ENCODE measurements around the gene TOMM40.
A peak's percentile ranks its signal among the peaks of the same experiment; 100 is the strongest.
"Not testable (repeated sequence)": the region's sequence is repeated elsewhere in the genome, so short reads cannot be mapped to it uniquely, and the experiment has no call there.

TOMM40 gene

DNA sequence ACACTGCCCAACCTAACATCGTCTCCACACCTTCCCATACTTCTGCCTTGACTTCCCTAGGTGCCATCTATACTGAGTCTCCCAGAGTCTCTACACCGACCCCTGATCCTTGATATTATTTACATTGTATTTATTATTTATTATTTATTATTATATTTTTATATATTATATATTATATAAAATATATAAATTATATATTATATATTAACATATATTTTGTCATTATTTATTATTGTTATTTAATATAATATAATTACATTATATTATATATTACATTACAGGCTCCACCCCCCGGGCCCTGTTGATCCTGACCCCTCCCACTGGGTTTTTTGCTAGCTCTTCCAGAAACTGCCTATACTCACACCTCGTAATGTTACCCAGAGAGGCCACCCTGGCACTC, 18.4 kb upstream of the TOMM40 start:
- no peak for DNase-seq

DNA sequence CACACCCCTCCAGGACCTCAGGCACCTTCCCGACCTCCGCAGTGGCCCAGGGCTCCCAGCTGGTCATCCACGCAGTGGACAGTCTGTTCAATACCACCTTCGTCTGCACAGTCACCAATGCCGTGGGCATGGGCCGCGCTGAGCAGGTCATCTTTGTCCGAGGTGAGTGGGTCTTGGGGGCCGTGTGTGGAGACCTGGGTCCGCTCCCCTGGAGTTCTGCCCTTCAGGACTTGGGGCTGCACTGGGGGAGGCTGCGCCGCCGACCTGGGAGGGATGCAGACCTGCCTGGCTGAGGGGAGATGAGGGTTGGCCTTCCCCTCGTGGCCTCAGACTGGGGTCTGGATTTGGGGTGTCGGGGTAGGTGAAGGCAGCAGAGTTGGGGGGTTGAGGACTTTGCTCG, 16.7 kb upstream of the TOMM40 start:
- DNase-seq, result no peak

DNA sequence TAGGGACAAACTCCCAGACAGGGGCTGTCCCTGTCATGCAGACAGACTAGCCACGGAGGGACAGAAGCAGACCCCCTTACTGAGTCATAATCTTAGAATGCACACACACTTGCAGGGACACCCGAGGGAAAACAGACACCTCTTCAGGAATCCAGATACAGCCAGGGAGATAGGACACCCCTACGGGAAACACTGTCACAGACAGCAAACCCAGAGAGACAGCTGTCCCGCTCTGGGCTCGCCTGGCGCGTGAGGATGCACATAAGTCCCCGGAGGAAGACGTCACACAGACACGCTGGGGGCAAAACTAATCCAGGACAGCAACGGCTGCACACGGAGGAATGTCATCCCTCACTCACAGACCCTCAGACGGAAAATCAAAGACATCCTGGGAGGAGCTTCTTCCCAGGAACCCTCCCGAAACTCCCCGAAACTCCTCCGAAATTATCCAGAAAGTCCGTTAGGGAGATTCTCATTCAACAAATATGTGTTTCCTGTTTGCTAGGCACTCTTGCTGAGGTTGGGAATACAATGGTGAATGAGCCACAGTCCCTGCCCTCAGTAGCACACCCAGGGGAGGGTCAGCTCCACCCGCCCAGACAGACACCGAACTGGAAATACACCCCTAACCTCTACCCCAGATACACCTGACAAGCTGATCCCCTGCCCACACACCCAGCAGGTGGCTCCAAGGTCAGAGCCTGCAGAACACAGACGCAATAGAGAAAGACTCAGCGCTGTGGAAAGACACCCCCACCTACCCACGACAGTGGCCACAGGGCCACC, 15.2 kb upstream of the TOMM40 start:
- DNase-seq, result peak; percentile 42

DNA sequence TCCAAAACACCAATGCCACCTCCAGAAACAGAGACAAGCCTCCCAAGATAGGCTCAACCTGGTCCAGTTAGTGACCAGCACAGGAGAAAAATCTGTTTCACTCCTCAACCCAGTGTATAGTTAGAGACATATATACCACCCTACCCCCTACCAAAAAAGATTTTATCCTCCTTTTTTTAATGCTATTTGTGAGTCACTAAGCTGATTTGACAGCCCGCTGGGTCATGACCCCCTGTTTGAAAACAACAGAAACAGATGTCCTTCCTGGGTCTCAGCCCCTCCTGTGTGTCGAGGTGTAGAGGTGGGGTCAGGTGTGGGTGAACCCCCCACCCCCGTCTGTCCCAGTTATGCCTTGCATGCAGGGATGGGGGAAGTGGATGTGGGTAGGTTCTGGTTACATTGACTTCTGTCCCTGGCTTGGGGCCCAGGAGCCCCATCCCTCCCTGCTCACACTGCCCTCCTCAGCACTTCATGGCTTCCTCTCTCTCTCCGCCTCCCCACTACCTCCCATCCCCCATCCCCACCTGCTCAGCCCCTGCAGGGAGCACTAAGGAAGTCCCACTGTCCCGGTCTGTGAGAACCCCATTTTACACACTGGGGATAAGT, 14.0 kb upstream of the TOMM40 start:
- no peak for DNase-seq

DNA sequence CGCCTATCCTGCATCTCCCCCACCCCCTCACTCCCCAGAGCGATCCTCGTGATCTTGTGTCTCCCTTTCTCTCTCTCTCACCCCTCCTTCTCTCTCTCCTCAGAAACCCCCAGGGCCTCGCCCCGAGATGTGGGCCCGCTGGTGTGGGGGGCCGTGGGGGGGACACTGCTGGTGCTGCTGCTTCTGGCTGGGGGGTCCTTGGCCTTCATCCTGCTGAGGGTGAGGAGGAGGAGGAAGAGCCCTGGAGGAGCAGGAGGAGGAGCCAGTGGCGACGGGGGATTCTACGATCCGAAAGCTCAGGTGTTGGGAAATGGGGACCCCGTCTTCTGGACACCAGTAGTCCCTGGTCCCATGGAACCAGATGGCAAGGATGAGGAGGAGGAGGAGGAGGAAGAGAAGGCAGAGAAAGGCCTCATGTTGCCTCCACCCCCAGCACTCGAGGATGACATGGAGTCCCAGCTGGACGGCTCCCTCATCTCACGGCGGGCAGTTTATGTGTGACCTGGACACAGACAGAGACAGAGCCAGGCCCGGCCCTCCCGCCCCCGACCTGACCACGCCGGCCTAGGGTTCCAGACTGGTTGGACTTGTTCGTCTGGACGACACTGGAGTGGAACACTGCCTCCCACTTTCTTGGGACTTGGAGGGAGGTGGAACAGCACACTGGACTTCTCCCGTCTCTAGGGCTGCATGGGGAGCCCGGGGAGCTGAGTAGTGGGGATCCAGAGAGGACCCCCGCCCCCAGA, 12.8 kb upstream of the TOMM40 start:
- DNase-seq, result no peak

DNA sequence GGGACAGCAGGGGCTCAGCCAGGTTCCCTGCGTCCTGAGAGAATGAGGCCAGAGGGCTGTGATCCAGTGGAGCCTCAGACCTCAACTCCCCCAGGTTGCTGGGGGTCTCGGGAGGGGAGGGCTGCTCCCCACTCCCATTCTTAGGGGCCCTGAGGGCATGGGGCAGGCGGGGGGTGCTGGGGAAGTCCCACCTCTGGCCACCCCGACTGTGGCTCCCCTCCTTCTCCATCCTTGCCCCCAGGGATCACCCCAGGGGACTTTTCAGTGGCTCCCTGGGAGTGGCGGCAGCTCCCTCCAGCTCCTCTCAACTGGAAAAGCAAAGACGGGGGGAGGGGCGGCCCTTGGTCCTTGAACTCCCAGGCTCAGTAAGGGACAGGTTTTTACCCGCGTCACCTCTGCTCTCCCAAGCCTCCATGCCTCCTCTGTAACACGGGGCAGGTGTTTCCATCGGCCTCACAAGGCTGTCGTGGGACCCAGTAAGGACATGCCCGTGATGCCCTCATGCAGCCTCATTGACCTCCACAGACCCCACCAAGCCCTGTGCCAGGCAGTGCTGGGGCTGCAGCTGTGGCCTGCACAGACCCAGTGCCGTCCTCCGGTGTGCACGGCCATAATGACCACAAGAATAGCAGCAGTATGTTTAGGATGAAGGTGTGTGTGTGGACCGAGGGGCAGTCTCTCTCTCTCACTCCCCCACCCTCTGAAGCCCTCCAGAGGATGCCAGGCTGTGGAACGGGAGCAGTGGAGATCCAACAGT, 11.6 kb upstream of the TOMM40 start:
- no peak for DNase-seq

DNA sequence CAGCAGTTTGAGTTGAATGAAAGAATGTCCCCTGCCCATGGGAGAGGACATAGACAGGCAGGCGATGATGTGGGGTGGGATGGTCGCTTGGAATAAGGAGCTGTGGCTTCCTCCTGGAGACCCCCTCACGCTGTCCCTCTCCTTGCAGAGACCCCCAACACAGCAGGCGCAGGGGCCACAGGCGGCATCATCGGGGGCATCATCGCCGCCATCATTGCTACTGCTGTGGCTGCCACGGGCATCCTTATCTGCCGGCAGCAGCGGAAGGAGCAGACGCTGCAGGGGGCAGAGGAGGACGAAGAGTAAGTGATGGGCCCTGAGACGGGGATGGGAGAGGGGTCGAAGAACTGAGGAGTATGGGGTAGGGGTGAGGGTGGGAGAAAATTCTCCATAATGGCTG, 9.0 kb upstream of the TOMM40 start:
- no peak for DNase-seq

DNA sequence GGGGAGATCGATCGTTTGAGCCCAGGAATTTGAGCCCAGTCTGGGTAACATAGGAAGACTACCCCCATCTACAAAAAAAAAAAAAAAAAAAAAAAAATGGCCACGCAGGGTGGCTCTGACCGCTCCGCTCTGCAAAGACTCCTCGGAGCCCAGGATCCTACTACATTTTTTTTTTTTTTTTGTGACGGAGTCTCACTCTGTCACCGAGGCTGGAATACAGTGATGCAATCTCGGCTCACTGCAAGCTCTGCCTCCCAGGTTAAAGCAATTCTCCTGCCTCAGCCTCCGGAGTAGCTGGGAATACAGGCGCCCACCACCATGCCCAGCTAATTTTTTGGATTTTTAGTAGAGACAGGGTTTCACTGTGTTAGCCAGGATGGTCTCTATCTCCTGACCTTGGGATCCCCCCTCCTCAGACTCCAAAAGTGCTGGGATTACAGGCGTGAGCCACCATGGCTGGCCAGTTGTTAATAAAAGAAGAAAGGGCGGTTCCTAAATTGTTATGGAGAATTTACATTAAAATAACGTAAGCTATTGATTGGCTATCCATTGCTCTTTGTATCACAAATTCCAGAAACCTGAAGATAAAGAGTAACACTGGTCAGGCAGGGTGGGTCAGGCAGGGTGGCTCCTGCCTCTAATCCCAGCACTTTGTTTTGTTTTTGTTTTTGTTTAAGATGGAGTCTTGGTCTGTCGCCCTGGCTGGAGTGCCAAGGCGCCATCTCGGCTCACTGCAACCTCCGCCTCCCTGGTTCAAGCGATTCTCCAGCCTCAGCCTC, 8.2 kb upstream of the TOMM40 start:
- not testable (repeated sequence) for DNase-seq

DNA sequence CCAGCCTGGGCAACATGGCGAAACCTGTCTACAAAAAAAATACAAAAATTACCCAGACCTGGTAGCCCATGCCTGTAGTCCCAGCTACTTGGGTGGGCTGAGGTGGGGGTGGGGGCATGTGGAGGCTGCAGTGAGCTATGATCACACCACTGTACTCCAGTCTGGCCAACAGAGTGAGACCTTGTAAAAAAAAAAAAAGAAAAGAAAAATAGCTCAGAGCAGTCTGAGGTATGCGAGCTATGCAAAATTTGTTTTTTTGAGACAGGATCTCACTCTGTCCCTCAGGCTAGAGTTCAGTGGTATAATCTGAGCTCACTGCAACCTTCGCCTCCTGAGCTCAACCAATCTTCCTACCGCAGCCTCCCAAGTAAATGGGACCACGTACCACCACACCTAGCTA, 7.1 kb upstream of the TOMM40 start:
- DNase-seq, result peak; percentile 17

DNA sequence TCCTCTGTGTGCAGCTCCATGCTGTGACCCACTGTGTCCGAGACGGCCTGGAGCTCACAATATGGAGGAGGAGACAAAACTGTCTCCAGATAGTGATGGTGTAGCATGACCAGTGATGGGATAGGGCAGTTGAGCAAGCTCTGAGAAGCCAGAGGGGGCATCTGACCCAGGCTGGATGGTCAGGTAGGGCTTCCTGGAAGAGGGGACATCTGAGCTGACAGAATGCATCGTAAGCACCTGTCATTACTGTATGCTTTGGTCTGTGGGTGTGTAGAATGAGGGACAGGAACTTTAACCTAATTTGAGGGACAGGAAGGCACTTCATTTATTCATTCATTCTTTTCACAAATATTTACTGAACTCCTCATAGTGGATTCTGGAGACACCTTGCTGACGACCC, 6.5 kb upstream of the TOMM40 start:
- no peak for DNase-seq

DNA sequence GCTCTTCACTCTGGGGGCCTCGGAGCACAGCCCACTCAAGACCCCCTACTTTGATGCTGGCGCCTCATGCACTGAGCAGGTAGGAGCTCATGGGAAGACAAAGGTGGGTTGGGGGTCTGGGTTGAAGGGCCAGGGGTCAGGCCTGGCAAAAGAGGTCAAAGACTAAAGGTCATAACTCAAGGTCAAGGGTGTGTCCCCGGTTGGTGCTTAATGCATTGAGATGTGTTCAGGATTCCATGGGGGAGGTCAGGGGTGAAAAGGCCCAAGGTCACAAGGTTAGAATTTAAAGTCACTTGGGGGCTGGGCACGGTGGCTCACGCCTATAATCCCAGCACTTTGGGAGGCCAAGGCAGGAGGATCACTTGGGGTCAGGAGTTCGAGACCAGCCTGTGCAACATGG, 4.9 kb upstream of the TOMM40 start:
- DNase-seq, result no peak

DNA sequence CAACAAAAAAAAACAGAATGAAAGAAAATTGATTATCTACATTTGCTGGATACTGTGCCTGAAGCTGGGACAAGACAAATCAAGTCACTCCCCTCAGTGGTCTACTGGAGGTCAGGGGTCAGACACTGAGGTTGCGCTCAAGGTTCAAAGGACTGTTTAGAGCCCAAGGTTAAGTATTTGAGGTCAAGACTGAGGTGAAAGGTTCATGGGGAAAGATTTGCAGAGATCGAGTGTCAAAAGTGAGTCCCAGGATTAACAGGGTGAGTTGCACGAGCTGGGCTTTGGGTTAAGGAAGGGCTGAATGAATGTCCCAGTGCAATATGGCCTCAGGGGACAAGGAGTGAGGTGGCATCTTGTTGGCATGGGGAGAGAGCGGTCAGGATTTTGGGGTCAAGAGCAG, 3.4 kb upstream of the TOMM40 start:
- no peak for DNase-seq

DNA sequence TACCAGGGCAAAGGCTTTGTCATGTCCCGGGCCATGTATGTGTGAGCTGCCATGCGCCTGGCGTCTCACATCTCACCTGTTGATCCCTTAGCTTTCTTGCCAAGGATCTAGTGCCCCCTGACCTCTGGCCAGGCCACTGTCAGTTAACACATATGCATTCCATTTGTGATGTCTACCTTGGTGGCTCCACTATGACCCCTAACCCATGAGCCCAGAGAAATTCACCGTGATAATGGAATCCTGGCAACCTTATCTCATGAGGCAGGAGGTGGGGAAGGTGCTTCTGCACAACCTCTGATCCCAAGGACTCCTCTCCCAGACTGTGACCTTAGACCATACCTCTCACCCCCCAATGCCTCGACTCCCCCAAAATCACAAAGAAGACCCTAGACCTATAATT, 2.7 kb upstream of the TOMM40 start:
- DNase-seq, result not testable (repeated sequence)

DNA sequence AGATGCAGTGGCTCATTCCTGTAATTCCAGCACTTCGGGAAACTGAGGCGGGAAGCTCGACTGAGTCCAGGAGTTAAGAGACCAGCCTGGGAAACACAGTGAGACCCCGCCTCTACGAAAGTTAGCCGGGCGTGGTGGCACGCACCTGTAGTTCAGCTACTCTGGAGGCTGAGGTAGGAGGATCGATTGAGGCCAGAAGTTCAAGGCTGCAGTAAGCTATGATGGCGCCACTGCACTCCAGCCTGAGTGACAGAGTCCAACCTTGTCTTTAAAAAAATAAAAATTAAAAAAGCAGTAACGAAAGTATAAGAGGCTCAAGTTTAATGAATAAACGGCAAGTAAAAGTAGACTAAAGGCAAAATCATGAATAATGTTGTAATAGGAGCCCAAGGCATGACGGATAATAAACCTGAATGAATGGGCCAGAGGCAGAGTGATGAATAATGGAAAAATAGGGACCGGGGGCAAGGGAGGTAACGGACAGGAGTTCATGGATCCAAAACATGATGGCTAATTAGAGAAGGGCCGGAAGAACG, 1.2 kb upstream of the TOMM40 start:
- no peak for DNase-seq

DNA sequence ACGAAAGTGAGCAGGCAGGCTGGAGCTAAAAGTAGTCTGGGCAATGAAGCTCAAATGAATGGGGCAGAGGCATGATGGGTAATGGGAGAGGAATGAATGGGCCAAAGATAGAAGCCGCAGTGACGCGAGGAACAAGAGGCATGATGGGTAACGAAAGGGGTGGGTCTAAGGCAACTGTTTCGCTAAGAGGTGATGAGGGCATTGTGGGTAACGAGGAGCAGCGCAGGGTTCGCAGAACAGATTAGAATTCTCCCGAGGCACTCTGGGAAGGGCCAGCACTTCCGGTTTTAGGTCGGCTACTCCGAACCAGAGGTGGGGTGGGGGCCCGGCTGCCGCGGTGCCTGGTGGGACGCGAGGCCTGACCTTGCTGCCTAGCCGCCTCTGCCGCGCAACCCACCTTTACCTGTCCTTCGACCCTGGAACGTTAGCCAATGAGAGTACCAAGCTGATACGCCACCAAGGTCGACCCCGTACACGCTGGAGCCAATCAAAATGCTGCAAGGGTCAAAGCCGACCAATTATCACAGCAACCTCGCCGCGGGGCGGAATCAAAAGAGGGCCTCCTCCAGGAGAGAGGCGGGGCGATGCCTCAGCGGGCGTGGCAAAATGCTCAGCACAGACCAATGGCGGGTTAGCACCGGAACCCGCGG, 563 bp upstream of the TOMM40 start:
- DNase-seq, result peak; percentile 100

DNA sequence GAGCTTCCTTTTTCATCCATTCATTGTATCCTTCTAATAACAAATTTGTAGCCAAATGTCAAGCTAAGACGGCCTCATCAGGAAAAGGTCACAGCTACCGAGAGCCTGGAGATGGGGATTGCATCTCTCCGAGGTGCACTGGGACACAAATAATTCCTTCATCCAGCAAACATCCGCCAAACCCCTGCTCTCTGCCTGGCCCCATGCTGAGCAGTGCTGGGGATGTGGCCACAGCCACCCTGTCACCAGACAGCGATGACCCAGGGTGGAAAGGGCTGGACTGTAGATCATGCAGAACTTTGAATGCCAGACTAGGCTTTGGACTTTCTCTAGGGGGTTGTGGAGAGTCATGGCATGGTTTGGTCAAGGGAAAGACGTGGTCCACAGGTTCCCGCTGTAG, 1.9 kb downstream of the TOMM40 start:
- no peak for DNase-seq

DNA sequence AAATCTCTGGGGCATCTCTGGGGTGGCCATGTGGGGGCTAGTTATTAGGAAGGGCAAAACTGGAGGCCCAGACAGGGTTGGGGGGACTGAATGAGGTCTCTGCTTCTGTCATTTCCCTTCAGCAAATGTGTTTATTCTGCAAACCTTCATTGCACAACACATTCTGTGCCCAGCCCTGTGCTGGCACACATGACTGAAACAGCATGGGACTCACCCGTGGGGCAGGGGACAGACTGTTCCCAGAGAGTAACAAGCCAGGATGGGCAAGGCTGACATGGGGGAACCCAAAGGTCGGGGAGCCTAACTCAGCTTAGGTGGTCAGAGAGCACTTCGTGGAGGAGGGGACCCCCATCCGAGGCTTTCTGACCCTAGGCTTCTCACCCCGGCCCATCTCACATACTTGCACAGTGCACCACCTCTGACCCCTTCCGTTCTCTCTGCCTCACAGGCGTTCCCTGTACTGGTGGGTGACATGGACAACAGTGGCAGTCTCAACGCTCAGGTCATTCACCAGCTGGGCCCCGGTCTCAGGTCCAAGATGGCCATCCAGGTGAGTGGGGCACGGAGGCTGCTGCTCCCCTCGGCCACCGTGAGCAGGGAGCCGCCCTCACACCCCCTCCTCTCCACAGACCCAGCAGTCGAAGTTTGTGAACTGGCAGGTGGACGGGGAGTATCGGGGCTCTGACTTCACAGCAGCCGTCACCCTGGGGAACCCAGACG, 2.4 kb downstream of the TOMM40 start:
- no peak for DNase-seq

DNA sequence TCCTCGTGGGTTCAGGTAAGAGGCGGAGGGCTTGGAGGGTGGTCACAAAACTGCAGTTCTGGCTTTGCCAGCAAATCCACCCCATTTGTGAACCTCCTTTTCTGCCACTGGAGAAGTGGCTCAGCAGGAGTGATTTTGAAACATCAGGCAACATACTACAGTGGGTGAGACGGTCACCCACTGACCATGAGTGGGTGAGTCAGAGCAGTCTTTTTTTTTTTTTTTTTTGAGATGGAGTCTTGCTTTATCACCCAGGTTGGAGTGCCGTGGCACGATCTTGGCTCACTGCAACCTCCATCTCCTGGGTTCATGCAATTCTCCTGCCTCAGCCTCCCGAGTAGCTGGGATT, 3.0 kb downstream of the TOMM40 start:
- DNase-seq, result no peak

DNA sequence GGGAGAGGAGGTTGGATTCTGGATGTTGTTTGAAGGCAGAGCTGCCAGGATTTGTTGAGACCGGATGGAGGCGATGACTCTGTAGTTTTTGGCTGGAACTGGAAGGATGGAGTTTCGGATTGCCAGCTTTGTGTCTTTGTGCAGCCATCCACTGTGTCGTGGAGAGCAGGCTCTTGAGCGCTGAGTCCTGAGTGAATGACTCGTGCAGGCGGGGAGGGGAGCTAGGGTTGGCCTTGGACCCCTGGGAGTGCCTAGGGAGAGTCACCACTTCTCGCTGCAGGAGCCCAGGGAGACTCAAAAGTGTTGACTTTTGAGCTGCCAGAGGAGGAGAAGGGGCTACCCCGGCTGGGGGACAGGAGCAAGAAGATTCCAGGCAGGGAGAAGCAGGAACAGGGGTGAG, 3.9 kb downstream of the TOMM40 start:
- no peak for DNase-seq

DNA sequence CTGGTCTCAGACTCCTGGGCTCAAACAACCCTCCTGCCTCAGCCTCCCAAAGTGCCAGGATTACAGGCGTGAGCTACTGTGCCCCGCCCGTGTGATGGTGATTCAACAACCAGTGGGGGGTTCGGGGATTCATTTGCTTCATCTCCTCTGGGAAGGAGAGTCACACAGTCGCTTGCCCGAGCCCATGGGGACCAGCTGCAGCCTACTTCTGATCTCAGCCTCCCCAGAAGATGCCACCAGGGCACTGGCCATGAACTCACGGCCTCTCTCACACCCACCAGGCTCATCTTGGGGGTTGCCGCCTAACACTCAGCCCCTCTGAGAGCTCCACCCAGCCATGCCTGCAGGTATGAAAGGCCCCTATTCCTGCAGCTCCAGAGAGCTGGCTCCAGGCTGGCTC, 6.8 kb downstream of the TOMM40 start:
- no peak for DNase-seq

Measured in fibroblast of skin of right quadriceps (primary cell).